HG02678 (cell line): ENCODE measurements around the gene OR5T3.
"Not testable (repeated sequence)": the region's sequence is repeated elsewhere in the genome, so short reads cannot be mapped to it uniquely, and the experiment has no call there.

Experiments used
- ATAC-seq: cut with Tn5 transposase; IDR thresholded peaks from one replicate; pipeline ENCODE4 v1.9.1; 2021; ENCODE audit warnings: mild to moderate bottlenecking, moderate library complexity; ENCODE audit not compliant: unreplicated experiment

Gene OR5T3

DNA sequence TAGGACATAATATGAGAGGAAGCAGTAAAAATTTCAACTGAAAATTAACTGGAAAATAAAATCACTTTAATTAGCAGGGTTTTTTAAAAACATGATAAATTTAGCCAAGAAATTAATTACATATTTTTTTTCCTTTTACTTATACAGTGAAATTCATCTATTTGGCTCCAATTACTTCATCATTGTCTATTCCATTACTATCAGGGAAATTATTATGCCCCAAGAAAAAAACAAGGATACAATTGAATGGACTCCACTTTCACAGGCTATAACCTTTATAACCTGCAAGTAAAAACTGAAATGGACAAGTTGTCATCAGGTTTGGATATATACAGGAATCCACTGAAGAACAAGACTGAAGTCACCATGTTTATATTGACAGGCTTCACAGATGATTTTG, at the start of gene OR5T3:
TSS of gene OR5T3 (plus strand) at position 301 of the 400 bp plus-strand sequence. CDS start at position 301, 0 bp downstream.
- no peak for ATAC-seq

DNA sequence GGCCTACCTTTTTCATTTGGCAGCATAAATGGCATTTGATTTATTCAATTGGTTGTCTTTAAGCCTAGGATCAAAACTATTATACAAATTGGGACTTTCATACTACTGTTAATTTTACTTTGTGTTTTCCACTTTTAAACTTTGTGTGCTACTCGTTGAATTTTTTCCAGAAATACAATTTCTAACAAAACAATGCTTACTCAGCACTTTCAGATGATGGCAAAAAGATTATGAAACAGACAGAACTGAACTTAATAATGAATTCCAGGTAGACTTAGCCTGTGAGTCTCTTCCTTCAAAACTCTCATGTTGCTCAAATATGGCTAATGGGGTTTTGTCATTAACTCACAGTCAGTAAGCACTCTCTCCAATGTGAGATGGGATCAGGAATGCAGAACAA, 44.3 kb upstream of the OR5T3 start:
- no peak for ATAC-seq

DNA sequence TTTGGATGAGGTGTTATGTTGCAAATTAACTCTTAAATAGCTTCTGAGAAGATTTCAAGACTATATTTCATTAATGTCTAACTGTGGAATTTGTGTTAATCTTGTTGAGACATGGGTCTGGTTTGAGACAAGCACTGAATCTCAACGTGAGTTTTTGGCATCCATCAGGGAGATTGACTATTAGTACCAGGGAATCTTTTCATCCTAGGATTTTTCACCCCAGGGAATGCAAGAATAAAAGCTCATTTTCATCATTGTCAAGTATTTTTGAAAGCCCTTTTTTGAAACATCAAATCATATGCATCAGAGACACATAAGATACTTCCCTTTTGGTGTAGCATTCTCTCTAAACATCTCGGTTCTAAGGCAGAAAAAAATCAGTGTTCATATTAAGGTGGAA, 37.5 kb upstream of the OR5T3 start:
- no peak for ATAC-seq

DNA sequence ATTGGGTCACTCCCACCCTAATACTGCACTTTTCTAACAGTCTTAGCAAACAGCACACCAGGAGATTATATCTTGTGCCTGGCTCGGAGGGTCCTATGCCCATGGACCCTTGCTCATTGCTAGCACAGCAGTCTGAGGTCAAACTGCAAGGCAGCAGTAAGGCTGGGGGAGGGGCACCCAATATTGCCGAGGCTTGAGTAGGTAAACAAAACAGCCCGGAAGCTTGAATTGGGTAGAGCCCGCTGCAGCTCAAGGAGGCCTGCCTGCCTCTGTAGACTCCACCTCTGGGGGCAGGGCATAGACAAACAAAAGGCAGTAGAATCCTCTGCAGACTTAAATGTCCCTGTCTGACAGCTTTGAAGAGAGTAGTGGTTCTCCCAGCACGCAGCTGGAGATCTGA, 32.3 kb upstream of the OR5T3 start:
- ATAC-seq, result not testable (repeated sequence)

DNA sequence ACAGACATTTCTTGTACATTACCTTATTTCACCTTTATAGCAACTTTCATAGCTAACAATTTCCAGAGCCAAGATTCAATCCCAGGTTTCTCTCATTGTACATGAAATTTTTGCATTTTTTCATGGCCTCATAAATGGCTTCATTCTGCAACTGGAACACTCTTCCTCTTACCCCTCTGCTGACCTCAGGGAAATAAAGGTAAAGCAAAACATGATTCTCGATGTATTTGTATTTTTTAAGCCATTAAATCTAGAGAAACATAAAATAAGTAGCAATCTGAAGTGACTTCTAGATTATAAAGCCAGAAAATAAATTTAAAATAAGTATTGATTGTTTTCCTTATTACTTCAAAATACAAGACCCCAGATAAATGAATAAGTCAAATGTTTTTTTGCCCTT, 17.9 kb upstream of the OR5T3 start, which contains the start of gene OR5T2:
TSS of gene OR5T2 (minus strand) at position 101 of the 400 bp plus-strand sequence. CDS start 1,193 bp downstream, outside the sequence.
- ATAC-seq, result no peak

DNA sequence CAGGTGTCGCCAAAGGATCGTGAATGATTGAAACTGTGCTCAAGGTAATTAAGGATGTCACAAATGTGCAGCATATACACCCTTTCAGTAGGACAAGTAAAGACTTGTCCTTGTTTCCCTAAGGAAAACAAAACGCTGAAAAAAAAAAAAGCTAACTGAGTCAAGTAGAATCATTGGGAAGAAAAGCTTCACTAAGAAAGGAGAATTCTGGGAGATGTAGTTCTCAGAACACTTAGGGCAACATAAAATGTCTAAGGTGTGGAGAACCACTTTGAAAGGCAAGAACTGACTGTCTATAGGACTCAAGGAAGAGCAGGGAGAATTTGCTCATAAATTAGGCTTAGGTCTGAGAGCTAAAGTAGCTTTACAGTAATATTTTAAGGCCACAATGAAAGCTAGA, 19.0 kb downstream of the OR5T3 start:
- no peak for ATAC-seq

DNA sequence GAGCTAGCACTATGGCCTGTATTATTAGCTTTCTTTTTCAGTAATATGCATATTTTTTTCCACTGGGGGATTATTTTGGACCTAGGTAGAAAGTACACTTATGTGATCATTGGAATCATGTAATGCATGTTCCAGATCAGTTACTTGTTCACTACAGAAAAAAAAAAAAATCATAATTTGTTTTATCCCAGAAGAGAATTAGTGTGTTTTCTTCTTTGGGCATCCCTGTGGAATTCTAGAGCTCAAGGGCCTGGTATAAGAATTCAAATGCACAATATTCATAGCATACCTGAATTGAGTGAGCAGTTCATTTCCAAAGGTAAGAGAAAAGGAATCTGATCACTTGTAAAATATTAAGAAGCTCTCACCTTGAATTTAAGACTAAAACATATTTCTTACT, 21.8 kb downstream of the OR5T3 start, which contains the start of gene OR5T1:
TSS of gene OR5T1 (plus strand) at position 301 of the 400 bp plus-strand sequence. CDS start 1,485 bp downstream, outside the sequence.
- ATAC-seq, result no peak

DNA sequence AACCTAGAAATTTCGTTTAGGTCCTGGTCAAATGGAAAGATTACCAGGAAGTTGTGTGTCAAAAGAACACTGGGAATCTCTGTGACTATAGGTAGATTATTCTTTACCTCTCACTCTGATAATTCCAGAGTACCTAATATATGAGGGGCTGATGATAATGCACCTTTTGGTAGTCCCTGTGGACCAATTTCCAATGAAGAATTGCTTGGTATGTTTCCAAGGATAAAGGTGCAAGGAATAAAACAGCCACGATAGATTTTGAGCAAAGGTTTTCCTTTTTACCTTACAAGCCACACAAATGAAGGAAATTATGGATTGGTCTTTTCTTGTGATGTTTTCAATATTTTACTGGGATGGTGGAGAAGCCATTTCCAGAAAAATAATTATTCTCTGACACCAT, 40.1 kb downstream of the OR5T3 start, which contains the start of gene OR8H1:
TSS of gene OR8H1 (minus strand) at position 101 of the 400 bp plus-strand sequence. CDS start 1,192 bp downstream, outside the sequence.
- no peak for ATAC-seq

DNA sequence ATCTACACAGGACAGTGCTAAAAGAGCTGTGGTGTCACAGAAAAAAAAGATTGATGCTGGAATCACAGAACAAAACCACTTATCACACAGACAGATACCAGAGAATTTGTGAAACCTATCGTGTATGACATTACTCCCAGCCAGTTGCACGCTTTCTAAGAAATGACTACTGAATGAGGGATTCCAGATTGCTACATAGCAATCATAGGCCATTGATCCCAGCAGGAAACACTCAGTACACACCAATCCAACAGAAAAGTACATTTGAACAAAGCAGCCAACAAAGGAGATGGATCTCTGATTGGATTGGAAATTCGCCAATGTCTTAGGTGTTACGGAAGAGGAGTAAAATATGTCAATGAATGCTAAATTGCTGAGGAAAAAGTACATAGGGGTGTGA, 44.8 kb downstream of the OR5T3 start:
- no peak for ATAC-seq
